HEK293T (cell line): ENCODE data around the gene CNPY1.

Experiments
- CTCF ChIA-PET: fragments of 350-600 bp; formaldehyde crosslinking; extraction: SDS; loops from one replicate; lab custom pipeline; 2021; ENCODE audit warnings: antibody characterized with exemption, inconsistent platforms; lab: Yijun Ruan, JAX
- POLR2A ChIA-PET: fragments of 350-600 bp; formaldehyde crosslinking; extraction: SDS; loops from one replicate; lab custom pipeline; 2020; ENCODE audit warnings: antibody characterized with exemption, inconsistent platforms; lab: Yijun Ruan, JAX
- DNase-seq: peaks from one replicate; pipeline ENCODE4 v3.0.0; 2012; ENCODE audit warnings: mixed read lengths; ENCODE audit errors: extremely low spot score
- ARNT ChIP-seq: fragments of 450-650 bp; IDR thresholded peaks from 2 replicates; pipeline ENCODE4 v1.6.1; 2017; ENCODE audit warnings: mild to moderate bottlenecking
- BHLHE40 ChIP-seq: fragments of 450-650 bp; IDR thresholded peaks from 2 replicates; pipeline ENCODE4 v1.6.1; 2016; ENCODE audit warnings: mild to moderate bottlenecking, moderate library complexity, borderline replicate concordance
- CTBP1 ChIP-seq: fragments of 450-650 bp; IDR thresholded peaks from 2 replicates; pipeline ENCODE4 v1.6.1; 2016; ENCODE audit warnings: borderline replicate concordance
- ELF4 ChIP-seq: fragments of 450-650 bp; IDR thresholded peaks from 2 replicates; pipeline ENCODE4 v1.6.1; 2017; ENCODE audit warnings: antibody characterized with exemption
- FOXA1 ChIP-seq: fragments of 450-650 bp; IDR thresholded peaks from 2 replicates; pipeline ENCODE4 v1.6.1; 2016; ENCODE audit warnings: mild to moderate bottlenecking
- FOXK2 ChIP-seq: fragments of 450-650 bp; IDR thresholded peaks from 2 replicates; pipeline ENCODE4 v1.6.1; 2016; ENCODE audit warnings: mild to moderate bottlenecking
- FOXM1 ChIP-seq: fragments of 450-650 bp; IDR thresholded peaks from 2 replicates; pipeline ENCODE4 v1.6.1; 2017; ENCODE audit warnings: mild to moderate bottlenecking, borderline replicate concordance
- HDGF ChIP-seq: fragments of 450-650 bp; IDR thresholded peaks from 2 replicates; pipeline ENCODE4 v1.6.1; 2017; ENCODE audit warnings: antibody characterized with exemption, borderline replicate concordance
- L3MBTL2 ChIP-seq: fragments of 450-650 bp; conservative IDR thresholded peaks from 2 replicates; pipeline ENCODE4 v1.6.1; 2016; ENCODE audit warnings: mild to moderate bottlenecking
- LEF1 ChIP-seq: fragments of 450-650 bp; IDR thresholded peaks from 2 replicates; pipeline ENCODE4 v1.6.1; 2017; ENCODE audit warnings: mild to moderate bottlenecking, borderline replicate concordance
- NFRKB ChIP-seq: fragments of 450-650 bp; IDR thresholded peaks from 2 replicates; pipeline ENCODE4 v1.6.1; 2016; ENCODE audit warnings: mild to moderate bottlenecking, moderate library complexity
- SP1 ChIP-seq: fragments of 450-650 bp; IDR thresholded peaks from 2 replicates; pipeline ENCODE4 v1.6.1; 2017
- SUZ12 ChIP-seq: fragments of 450-650 bp; IDR thresholded peaks from 2 replicates; pipeline ENCODE4 v1.6.1; 2016; ENCODE audit warnings: mild to moderate bottlenecking
- TARDBP ChIP-seq: fragments of 450-650 bp; IDR thresholded peaks from 2 replicates; pipeline ENCODE4 v1.6.1; 2016
- ZNF384 ChIP-seq: fragments of 450-650 bp; IDR thresholded peaks from 2 replicates; pipeline ENCODE4 v1.6.1; 2016
- TF ChIP-seq, protein P1 (sequence below): fragments of 450-650 bp; IDR thresholded peaks from 2 replicates; pipeline ENCODE4 v1.6.1; 2016

The CNPY1 gene

DNA sequence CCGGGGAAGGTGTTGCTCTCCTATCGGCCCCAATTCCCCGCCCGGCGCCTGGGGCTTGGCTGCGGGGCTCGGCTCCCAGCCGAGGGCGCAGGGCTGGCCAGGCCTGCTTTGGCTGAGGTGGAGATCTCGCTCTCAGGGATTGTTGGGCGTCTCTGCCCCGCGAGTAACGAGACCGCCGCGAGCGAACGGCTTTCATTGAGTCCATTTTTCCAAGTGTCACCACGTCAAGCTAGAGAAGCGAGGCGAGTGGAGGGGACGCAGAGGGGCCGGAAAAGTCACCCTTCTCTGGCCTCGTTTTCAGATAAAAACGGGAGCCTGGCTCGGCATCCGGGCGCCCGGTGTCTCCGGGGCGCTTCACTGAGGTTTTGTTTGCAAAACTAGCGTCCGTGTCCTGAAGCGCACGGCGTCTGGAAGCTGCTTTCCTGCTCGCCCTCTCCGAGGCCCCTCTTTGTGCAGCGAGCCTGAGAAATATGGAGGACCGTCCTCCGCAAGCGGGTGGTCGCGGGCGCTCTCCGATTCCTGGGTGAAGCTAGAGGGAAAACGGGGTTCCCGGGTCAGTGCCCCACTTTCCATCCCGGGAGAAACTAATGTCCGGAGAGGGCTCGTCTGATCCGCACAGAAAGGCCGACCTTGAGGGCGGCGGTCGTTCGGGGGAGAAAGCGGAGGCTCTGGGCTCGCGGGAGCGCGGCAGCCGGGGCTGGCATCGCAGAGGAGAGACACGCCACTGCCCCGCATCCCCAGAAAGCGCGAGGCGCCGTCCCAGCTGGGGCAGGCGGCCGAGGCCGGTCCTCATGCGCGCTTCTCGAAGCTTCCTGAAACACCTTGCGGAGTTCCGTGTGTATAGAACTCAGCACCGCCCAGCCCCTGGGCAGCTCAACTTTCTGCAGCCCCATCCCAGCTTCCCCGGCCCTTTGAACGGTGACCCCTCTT, 91.9 kb downstream of the CNPY1 start:
- TF ChIP-seq ZNF384 (no peak), FOXK2 (no peak), L3MBTL2 (no peak), ELF4 (no peak), NFRKB (no peak), SP1 (no peak), BHLHE40 (no peak), ARNT (no peak), HDGF (no peak), SUZ12 (no peak), CTBP1 (no peak), FOXM1 (no peak), LEF1 (no peak), FOXA1 (no peak)
- TF ChIP-seq, protein P1, sequence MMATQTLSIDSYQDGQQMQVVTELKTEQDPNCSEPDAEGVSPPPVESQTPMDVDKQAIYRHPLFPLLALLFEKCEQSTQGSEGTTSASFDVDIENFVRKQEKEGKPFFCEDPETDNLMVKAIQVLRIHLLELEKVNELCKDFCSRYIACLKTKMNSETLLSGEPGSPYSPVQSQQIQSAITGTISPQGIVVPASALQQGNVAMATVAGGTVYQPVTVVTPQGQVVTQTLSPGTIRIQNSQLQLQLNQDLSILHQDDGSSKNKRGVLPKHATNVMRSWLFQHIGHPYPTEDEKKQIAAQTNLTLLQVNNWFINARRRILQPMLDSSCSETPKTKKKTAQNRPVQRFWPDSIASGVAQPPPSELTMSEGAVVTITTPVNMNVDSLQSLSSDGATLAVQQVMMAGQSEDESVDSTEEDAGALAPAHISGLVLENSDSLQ = no peak
- ChIA-PET POLR2A (no interaction called here), CTCF (no interaction called here)
- no peak for DNase-seq

DNA sequence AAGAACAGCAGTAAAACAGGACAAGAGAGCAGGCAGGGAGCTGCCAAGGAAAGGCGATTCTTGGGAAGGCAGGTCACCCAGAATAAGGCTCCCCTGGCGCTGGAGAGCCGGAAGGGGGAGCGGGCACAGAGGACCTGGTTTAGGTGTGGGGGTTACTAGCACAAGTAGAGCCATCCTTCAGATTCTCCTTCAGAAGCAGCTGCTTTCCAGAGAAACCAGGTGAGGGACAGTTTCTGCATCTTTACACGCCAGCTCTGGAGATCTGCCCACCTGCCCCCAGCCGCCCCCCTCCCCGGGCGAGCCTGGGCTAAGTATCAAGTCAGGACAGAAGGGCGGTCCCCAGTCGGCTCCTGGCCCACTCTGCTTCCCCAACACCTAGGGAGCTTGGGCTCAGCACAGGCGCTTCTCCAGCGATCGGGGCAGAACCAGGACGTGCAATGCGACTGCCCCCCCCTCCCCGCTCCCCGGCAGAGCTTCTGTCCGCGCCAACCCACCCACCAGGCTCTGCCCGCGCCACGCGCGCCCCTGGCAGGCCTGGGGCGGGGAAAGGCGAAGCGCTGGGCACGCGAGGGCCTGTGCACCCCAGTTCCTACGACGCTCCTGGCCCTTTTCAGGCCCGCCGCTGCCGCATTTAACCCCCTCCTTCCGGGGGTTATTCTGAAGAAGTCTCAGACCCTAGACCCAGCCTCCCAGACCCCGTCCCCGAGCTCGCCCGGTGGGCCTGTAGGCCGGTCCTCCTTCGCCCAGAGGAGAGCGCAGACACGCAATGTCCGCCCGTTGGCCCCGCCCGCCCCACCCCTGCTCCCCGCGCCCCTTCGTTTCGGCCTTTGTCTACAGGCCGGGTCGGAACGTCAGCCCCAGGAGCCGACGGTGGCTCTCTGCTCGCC, 92.8 kb downstream of the CNPY1 start:
- DNase-seq = no peak
- TF ChIP-seq SP1 = no peak
- no peak for TF ChIP-seq TARDBP
- TF ChIP-seq ELF4 = no peak
- TF ChIP-seq ZNF384 = no peak
- TF ChIP-seq FOXA1 = no peak
- no peak for TF ChIP-seq HDGF
- TF ChIP-seq CTBP1 = no peak
- TF ChIP-seq L3MBTL2 = no peak
- TF ChIP-seq, protein P1 = no peak
- no peak for TF ChIP-seq LEF1
- TF ChIP-seq NFRKB = no peak
- TF ChIP-seq SUZ12 = no peak
- no peak for TF ChIP-seq ARNT
- TF ChIP-seq FOXM1 = no peak
- TF ChIP-seq BHLHE40 = no peak
- TF ChIP-seq FOXK2 = no peak
- ChIA-PET CTCF (no interaction called here), POLR2A (no interaction called here)

DNA sequence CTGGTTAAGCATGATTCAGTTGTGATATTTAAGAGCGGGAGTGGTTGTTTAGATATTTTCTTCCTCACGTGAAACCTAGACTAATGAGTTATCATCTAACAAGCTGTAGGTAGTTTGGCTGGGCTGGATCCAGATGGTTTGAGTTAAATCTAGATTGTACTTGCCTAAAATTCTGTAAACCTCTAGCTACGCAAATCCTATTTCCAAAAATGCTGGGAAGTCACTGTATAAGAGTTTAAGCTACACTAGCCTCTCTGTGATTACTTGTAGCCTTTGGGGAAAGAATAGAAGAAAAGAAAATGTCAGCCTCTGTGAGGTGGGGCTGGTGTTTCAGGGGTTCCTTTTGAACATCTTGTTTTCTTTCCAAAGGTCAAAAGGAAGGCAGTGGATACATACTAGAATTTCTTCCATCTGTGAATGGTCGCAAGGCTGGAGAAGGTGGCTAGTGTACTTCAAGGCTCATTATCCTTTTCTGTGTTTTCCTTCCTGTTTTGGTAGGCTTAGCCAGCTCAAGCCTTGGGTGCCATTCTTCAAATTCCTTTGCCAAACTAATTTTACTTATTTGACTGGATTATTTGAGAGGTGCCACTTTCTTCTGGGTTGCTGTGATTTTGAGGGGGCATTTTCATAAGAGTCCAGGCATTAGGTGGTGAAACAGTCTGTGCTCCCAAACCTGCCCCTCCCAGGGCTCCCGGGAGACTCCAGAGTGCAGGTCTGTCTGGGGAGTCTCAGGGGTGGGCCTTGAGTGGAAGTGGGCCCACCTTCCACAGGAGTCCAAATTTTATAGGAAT, 93.7 kb downstream of the CNPY1 start:
- ChIA-PET POLR2A (no interaction called here), CTCF (no interaction called here)
- TF ChIP-seq SP1 (no peak), HDGF (no peak), LEF1 (no peak), ZNF384 (no peak), TARDBP (no peak), SUZ12 (no peak), CTBP1 (no peak), FOXA1 (no peak), ARNT (no peak), BHLHE40 (no peak), NFRKB (no peak), L3MBTL2 (no peak), ELF4 (no peak), FOXK2 (no peak), FOXM1 (no peak)
- TF ChIP-seq, protein P1 = no peak
- DNase-seq = no peak

DNA sequence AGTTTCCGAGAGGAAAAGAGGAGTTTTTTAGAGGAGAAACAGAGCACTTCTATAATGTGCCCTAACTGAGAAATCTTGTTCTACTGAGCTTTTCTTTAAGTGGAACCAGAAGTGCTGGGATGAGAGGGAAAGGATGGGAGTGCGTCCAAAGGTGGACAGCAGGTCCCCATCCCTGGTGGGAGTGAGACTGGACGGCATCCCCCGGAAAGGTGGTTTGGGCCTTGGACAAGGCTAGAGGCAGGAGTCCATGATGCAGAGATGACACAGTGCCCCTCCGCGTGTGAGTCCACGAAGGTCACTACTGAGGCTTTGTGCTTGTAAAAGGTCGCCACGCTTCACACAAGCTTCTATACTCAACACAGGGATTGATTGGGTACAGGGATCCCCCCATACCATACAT, 94.5 kb downstream of the CNPY1 start:
- ChIA-PET CTCF (interaction anchor here (0.6 to 1.1 kb wide), 2 partner anchors 55 to 147 kb away, joined by 3 to 4 read pairs; no protein-coding TSS in a partner anchor), POLR2A (no interaction called here)
- TF ChIP-seq CTBP1 (no peak), FOXM1 (no peak), ZNF384 (no peak), BHLHE40 (no peak), FOXK2 (no peak), ARNT (no peak), TARDBP (no peak)
- TF ChIP-seq, protein P1 = no peak
- DNase-seq = no peak
